ENCODE measurements around the gene OPCML.

OPCML gene

DNA sequence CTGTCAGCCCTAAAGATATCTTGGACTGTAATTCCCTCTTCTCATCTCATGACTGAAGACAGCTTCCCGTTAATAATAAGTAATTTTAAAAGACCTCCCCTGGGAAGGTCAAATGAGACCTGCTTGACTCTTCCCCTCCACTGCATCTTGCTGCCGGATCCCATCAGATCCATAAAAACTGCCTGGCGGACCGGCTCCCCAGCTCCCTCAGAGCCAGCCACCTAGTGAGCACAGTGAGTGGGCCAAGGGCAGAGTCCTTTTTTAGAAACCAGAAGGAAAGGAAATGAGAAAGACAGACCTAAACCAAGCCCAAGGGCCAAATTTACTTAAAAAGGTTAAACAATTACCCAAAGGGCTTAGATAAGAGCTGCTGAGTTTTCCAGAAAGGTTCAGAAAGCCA, 595.3 kb downstream of the OPCML start:
- no peak overlapping the region for H3K4me3 ChIP-seq (ENCODE audit: low read length)
- no peak for TF ChIP-seq ZNF274 (IDR thresholded peaks at IDR 0.05; ENCODE audit: low read depth, low read length)

DNA sequence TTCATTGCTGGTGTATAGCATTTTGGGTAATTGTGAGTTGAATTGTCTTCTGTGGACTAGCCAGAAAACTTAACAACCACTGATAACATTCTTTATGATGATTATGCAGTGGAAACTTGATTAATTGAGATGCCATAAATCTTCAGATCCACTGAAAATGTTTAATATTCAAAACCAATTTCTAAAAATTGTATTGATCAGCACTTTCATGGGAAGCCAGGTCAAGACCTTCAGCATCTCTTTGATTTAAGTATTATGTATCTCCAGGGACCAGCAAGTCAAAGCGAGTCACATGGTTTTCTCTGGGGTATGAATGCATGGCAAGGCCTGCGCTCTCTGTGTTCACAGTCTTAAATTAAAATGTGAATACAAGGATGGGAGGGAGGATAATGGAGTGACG, 596.9 kb downstream of the OPCML start:
- no peak overlapping the region for H3K4me3 ChIP-seq (ENCODE audit: low read length)
- TF ChIP-seq ZNF274 (IDR thresholded peaks at IDR 0.05; ENCODE audit: low read depth, low read length), result no peak

DNA sequence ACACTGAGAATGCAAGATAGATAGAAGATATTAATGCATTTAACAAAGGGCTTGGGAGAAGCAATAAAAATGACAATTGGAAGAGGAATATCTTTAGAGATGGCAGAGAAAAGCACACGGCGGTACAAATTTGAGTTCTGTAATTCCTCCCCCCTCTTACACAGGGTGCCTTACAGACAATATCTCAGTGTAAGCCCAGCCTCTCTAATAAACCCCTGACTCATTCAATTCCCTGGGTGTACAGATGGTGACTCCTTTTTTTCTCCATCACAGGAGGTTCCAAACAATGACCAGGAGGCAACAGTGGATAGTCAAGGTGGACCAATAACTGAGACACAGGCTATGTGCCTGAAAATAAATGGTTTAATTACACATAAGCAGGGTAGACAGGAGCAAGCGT, 598.6 kb downstream of the OPCML start:
- no peak overlapping the region for H3K4me3 ChIP-seq (ENCODE audit: low read length)
- no peak for TF ChIP-seq ZNF274 (IDR thresholded peaks at IDR 0.05; ENCODE audit: low read depth, low read length)

DNA sequence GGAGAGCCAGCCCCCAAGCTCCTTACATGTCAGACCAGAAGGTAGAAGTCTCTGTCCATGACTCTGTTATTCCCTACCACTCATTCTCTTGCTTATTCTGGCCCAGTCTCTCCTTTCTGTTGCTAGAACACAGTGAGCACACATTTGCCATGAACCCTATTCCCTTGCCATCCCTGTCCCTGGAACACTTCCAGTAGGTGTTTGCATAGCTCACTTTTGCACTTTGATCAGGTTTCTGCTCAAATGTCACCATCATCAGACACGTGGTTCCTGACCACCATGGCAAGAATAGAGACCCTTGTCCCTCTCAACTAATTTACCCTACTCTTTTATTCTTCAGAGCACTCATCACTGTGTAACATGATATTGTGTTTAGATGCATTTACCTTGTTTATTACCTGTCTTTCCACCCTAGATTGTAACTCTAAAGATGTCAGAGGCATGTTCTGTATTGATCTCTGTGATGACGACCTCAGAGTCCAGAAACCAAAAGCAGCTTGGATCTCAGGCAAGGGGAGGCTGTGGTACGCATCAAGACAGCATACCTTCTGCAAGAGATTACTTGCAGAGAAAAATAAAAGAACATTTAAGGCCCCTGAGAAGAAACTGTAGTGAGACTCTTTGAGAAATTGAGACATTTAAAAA, 606.4 kb downstream of the OPCML start:
- no peak overlapping the region for H3K4me3 ChIP-seq (ENCODE audit: low read length)
- TF ChIP-seq ZNF274 (IDR thresholded peaks at IDR 0.05; ENCODE audit: low read depth, low read length), result no peak

DNA sequence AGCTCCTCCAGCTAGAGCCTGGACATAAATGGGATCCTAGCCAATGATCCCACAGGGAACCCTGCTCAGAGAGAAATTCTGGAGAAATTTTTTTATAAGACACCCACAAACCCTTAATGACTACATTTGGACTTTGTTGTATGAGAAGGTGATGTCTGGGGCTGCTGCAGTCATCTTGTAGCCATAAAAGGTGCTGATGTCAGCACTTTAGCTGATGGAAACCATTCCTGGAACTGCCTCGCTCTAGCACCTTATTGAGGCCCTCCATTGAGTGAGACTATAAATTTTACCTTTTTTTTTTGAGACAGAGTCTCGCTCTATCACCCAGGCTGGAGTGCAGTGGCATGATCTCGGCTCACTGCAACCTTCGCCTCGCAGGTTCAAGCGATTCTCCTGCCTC, 610.7 kb downstream of the OPCML start:
- TF ChIP-seq ZNF274 (IDR thresholded peaks at IDR 0.05; ENCODE audit: low read depth, low read length), result no peak
- no peak overlapping the region for H3K4me3 ChIP-seq (ENCODE audit: low read length)

DNA sequence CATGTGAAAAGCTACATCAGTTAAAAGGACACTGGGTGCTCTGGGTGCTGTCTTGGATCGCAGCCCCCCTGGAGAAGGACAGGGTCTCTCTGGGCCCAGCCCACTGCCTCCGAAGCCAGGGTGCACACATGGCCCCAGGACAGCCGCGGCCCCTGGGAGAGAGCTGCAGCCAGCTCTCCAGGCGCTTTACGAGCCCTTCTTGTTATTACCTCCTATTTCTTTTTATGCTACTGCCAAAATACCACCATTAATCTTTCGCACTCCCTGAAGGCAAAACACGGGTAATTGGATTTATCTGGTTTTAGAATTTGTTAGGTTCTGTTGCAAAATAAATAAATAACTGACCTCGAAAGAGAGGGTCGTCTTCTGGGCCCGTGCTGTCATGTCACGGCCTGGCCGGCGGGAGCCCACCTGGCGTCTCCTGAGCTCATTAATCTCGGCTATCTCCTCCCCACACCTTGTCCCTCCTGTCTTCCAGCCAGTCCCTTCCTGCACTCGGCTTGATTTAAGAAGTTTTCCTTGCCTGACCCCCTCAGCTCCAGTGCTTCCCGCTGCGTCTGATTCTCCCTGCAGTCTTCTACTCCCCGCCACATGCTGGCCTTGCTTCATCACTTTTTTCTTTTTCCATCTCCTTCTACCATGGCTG, 611.7 kb downstream of the OPCML start:
- TF ChIP-seq ZNF274 (IDR thresholded peaks at IDR 0.05; ENCODE audit: low read depth, low read length), result no peak
- H3K4me3 ChIP-seq (ENCODE audit: low read length), result no peak overlapping the region

DNA sequence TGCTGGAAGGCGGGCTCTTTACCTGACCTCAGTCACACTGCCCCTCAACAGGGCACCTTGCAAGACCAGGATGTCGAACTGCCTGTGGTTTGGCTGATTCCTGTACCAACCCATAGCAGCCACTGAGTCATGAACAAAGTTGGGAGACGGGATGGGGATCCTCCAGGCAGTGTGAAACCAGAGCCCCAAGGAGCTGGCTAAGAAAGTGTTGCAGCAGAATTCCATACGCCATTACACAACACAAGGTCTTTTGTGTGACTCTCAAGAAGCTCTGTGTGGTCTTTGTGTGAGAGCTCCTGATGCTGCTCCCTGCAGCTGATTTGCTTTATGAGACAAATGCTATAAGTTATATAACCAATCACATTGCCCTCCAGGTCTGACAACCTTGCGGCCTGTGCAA, 617.7 kb downstream of the OPCML start:
- H3K4me3 ChIP-seq (ENCODE audit: low read length), result no peak overlapping the region
- TF ChIP-seq ZNF274 (IDR thresholded peaks at IDR 0.05; ENCODE audit: low read depth, low read length), result no peak

DNA sequence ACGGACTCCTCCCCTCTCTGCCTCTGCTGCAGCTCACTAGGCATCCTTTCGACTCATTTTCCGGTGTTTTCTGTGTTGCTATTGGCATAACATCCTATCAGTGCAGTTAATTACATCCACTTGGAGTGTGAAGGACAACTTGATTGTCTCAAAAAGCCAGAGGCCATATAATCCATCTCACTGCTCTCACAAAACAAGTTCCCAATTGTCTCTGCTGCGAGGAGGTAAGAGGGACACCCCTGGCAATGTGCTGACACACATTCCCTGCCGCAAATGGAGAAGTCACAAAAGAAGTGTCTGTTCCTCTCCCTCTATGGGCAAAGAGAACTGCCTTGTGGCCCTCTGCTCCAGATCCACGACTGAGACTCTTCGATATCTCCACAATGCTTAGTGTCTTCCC, 618.4 kb downstream of the OPCML start:
- TF ChIP-seq ZNF274 (IDR thresholded peaks at IDR 0.05; ENCODE audit: low read depth, low read length), result no peak

DNA sequence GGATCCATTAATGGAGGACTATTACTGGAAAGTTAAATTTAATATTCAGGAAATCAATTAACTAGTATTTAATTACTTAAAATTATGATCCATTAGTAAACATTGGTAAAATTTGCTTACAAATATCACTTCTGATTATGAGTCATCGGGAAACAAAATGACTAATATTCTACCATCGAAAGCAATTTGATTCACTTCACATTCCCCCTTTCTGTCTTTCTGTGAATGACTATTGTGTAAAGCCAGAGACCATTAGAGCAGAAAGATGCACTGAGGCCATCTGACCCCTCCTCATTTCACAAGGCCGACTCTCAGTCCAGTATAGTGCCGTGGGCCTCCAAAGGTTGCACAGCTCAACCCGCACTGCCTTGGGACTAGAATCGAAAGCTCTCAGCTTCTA, 619.0 kb downstream of the OPCML start:
- H3K4me3 ChIP-seq (ENCODE audit: low read length), result no peak overlapping the region
- TF ChIP-seq ZNF274 (IDR thresholded peaks at IDR 0.05; ENCODE audit: low read depth, low read length), result no peak

More for the DNA sequence above, 618.4 kb downstream of the OPCML start:
- no peak overlapping the region for H3K4me3 ChIP-seq (ENCODE audit: low read length)

DNA sequence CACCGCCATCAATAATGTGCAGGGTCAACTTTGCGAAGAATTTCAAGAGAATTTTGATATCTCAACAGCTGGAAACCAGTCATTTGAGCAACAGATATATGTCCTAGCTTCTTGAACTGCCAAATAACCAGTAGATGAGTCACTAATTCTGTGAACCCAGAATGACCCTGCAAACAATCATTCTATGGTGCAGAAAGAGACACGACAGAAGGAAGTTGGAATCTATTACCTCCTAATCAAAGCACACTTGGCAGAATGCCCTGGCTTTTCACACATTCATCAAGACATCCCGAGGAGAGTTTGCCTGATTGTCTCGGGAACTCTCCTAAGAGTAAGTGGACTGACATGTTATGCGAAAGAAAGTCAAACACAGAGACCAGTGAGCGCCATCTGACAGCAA, 621.1 kb downstream of the OPCML start:
- no peak overlapping the region for H3K4me3 ChIP-seq (ENCODE audit: low read length)
- no peak for TF ChIP-seq ZNF274 (IDR thresholded peaks at IDR 0.05; ENCODE audit: low read depth, low read length)

DNA sequence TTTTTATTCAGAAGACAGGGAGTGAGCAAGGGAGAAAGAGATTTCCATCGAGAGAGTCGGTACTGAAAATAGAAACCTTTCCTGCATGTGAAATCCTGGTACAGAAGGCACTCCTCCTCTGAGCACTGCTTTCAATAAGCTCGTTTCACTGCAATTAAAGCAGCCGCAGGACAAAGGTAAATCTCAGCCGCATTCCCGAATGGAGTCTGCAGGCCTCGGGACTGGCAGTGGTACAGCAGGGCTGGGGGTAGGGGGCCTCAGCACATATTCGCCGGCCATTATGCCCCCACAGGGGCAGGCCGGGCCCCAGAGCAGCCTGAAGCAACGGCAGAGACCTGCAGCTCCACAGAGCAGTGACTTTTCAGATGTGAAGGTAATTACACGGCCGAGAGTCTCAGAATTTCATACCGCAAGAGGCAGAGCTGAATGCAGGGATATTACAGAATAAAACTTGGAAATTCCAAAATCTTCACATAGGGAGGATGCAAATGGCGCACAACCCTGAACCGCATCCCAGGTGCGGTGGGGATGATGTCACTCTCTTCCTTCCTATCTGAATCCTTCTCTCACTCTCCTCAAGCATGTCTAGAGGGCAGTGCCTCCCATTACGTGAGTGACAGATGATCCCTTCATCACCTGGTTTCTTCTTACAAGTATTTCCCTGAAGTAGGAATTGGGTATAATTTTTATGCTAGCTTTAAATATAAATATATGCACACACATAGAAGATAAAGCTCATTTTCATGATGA, 622.1 kb downstream of the OPCML start:
- no peak for TF ChIP-seq ZNF274 (IDR thresholded peaks at IDR 0.05; ENCODE audit: low read depth, low read length)
- no peak overlapping the region for H3K4me3 ChIP-seq (ENCODE audit: low read length)

DNA sequence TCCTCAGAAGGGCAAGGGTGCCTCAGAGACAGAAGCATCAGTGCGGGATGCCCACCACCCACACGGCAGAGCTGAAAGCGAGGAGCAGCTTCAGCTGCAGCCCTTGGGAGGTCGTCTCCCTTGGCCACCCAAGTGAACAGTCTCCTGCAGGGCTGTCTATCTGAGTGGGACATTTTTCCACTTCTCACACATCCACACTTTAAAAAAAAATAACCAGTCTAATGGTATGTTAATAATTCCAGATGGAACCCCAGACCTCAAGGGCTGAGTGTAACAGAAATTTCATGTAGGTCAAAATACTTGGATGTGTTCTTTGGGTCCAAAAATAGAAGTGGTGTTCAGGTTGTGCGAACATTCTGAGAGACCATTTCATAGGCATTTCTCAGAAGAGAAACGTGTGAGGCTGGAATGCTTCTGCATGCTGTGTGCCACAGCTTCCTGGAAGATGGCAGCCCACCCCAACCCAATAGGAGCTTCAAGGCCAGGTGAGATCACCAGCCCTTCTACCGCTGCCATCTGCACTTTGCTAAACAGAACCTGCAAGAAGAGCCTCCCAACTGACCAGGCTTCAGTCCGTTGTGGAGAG, 623.2 kb downstream of the OPCML start:
- TF ChIP-seq ZNF274 (IDR thresholded peaks at IDR 0.05; ENCODE audit: low read depth, low read length), result no peak
- no peak overlapping the region for H3K4me3 ChIP-seq (ENCODE audit: low read length)

DNA sequence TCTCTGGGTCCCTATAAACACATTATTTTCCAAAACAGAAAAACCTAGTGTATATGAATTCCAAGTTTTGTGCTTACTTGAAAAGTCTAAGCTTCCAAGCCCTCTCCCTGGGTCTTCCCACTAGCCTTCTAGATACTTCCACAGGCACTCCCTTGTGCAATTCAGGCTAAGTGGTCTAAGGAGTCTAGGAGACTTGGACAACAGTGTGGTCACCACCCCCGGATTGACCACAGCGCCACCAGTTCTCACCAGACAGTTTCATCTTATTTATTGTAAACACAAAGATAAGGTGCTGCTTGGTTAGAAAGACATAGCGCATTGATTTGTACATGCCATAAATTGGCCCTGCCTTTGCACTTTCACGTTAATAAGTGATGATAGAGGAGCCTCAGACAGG, 623.9 kb downstream of the OPCML start:
- no peak for TF ChIP-seq ZNF274 (IDR thresholded peaks at IDR 0.05; ENCODE audit: low read depth, low read length)
- no peak overlapping the region for H3K4me3 ChIP-seq (ENCODE audit: low read length)

DNA sequence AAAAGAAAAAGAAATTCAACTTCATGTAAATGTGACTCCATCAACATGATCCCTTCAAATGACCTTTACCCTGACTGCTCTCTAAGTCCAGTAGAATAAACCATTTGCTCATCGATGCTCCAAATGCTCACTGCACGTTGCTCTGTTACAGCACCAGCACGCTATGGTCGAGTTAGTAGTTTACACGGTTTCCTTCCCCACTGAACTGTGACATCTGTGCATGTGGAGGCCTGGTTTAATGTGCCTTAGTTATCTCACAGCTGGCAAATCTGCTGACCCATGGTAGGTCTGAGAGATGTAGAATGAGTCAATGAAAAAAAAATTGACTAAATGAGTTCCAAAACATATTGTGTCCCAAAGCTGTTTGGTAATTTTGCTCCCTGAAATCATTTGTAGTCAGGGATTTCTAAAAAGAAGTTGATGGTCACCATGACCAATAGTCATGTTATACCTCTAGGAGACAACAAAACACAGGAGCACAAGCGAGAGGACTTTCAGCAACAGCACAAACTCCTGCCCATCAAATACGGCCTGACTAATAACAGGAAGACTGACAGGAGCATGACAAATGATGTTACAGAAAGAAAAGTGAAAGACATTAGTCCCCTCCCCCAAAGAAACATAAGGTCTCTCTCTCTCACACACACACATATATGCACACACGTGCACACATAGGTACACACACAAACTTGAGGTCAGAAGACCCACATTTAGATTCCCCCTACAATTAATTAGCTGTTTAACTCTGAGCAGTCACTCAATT, 624.5 kb downstream of the OPCML start:
- no peak for TF ChIP-seq ZNF274 (IDR thresholded peaks at IDR 0.05; ENCODE audit: low read depth, low read length)
- H3K4me3 ChIP-seq (ENCODE audit: low read length), result no peak overlapping the region
